OCI-LY3 (cell line): ENCODE data around the gene MSI2.

Experiments
- H2AFZ ChIP-seq: fragments of 200-600, 300-600 bp; shearing (Covaris generic); 2 replicates; pipeline ENCODE4 v1.6.0; 2014; ENCODE audit warnings: antibody characterized with exemption, low read depth, low read length
- H3K27ac ChIP-seq: fragments of 200-600, 300-600 bp; sonication (generic); 2 replicates; pipeline ENCODE4 v1.5.1; 2014; ENCODE audit warnings: mild to moderate bottlenecking, low read length, moderate library complexity, mixed read lengths
- H3K27me3 ChIP-seq: fragments of 200-600, 300-600 bp; sonication (generic); 2 replicates; pipeline ENCODE4 v1.6.1; 2014; ENCODE audit warnings: low read depth, low read length, mixed read lengths
- H3K36me3 ChIP-seq: fragments of 200-600, 300-600 bp; sonication (generic); replicated peaks from 2 replicates; pipeline ENCODE3; 2014; ENCODE audit warnings: low read depth, low read length, mixed read lengths
- H3K4me1 ChIP-seq: fragments of 300-600, 200-600 bp; sonication (generic); 2 replicates; pipeline ENCODE4 v1.6.1; 2014; ENCODE audit warnings: low read length, mixed read lengths
- H3K4me2 ChIP-seq: fragments of 200-600, 300-600 bp; sonication (generic); 2 replicates; pipeline ENCODE4 v1.6.1; 2014; ENCODE audit warnings: low read length, mixed read lengths
- H3K4me3 ChIP-seq: fragments of 300-600, 200-600 bp; sonication (generic); 2 replicates; pipeline ENCODE4 v1.5.1; 2014; ENCODE audit warnings: antibody characterized with exemption, mild to moderate bottlenecking, low read length, moderate library complexity
- H3K79me2 ChIP-seq: fragments of 300-600, 200-600 bp; shearing (Covaris generic); 2 replicates; pipeline ENCODE4 v1.6.1; 2014; ENCODE audit warnings: mild to moderate bottlenecking, low read length, mixed read lengths
- H3K9ac ChIP-seq: fragments of 300-600, 200-600 bp; shearing (Covaris generic); 2 replicates; pipeline ENCODE4 v1.6.0; 2014; ENCODE audit warnings: mild to moderate bottlenecking, low read length, moderate library complexity
- H3K9me3 ChIP-seq: fragments of 200-600, 300-600 bp; shearing (Covaris generic); 2 replicates; pipeline ENCODE4 v1.6.1; 2014; ENCODE audit warnings: low read length, mixed read lengths; ENCODE audit not compliant: insufficient read depth
- H4K20me1 ChIP-seq: fragments of 200-600, 300-600 bp; sonication (generic); 2 replicates; pipeline ENCODE4 v1.6.1; 2016; ENCODE audit warnings: low read length, mixed read lengths; ENCODE audit not compliant: insufficient read depth
- EZH2phosphoT487 ChIP-seq: fragments of 200-600 bp; shearing (Covaris generic); IDR thresholded peaks from 2 replicates; pipeline ENCODE4 v1.6.1; 2018; ENCODE audit warnings: antibody characterized with exemption, mixed run types, low read depth
- TF ChIP-seq, protein P1 (sequence below): fragments of 200-600, 300-600 bp; sonication (generic); IDR thresholded peaks from 2 replicates; pipeline ENCODE4 v1.5.1; 2014; ENCODE audit warnings: antibody characterized with exemption, low read length, low read depth

MSI2 gene

DNA sequence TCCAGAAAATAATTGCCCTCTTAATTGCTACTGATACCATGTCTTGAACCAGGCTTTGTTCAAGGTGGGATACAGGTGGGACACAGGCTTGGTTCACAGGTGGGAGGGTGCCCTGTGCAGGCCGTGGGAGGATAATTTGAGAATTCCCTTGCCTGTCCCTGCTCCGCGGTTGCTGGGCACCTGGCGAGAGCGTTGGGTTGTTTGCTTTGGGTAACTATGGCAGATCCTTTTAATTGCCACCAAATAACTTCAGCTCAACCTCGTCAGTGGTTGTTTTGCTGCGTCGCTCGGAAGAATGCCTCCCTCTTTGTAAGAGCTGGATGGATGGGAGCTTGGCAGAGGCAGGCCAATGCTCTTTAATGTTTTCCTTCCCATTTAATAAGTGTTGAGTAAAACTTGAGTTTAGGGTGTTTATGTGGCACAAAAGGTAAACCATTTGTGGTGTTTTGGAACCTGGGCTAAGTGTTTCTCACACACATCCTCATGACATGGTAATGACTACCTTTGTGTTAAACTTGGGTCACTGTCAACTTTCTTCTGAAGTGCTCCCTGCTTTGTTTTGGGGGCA is 202.5 kb downstream of the MSI2 start:
- Histone ChIP-seq H2AFZ (no peak overlapping the region), H3K4me1 (peaks cover 57% of the 10 kb centered on the region), H4K20me1 (no peaks in the 10 kb centered on the region), H3K4me2 (no peak overlapping the region), H3K9ac (no peak overlapping the region), H3K27ac (peak overlapping the region; percentile 51; the same call in 1 of the 2 replicates), H3K36me3 (no peaks in the 10 kb centered on the region), H3K4me3 (no peak overlapping the region), H3K27me3 (no peaks in the 10 kb centered on the region), H3K9me3 (no peaks in the 10 kb centered on the region), H3K79me2 (peaks cover 33% of the 10 kb centered on the region)
- TF ChIP-seq, protein P1, sequence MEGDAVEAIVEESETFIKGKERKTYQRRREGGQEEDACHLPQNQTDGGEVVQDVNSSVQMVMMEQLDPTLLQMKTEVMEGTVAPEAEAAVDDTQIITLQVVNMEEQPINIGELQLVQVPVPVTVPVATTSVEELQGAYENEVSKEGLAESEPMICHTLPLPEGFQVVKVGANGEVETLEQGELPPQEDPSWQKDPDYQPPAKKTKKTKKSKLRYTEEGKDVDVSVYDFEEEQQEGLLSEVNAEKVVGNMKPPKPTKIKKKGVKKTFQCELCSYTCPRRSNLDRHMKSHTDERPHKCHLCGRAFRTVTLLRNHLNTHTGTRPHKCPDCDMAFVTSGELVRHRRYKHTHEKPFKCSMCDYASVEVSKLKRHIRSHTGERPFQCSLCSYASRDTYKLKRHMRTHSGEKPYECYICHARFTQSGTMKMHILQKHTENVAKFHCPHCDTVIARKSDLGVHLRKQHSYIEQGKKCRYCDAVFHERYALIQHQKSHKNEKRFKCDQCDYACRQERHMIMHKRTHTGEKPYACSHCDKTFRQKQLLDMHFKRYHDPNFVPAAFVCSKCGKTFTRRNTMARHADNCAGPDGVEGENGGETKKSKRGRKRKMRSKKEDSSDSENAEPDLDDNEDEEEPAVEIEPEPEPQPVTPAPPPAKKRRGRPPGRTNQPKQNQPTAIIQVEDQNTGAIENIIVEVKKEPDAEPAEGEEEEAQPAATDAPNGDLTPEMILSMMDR, result no peak
- TF ChIP-seq EZH2phosphoT487, result no peak

DNA sequence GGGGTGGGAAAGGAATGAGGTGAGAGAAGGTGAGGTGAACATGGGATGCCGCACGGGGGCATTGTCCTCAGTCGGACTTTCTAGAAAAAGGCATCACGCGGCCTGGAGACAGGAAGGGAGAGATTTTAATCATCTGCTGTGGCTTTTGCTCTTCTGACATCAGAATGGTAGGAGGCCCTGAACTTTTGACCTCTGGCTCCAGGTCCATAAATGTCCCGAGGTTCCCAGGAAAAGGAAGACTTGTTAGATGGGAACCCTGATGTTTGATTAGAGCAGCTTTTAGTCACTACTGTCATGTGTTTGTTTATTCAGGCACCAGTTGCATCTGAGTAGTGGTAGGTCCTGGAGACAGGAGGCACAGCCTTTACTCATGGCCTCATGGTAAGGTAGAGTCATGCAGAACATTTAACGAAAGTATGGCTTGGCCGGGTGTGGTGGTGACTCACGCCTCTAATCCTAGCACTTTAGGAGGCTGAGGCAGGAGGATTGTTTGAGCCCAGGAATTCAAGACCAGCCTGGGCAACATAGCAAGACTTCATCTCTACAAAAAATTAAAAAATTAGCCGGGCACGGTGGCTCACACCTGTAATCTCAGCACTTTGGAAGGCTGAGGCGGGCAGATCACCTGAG is 203.1 kb downstream of the MSI2 start:
- Histone ChIP-seq H3K4me1 (peaks cover 63% of the 10 kb centered on the region), H3K27ac (peak overlapping the region; percentile 51), H3K36me3 (no peaks in the 10 kb centered on the region), H3K4me3 (no peak overlapping the region), H3K9ac (peak overlapping the region; percentile 22; the same call in 1 of the 2 replicates), H3K9me3 (no peaks in the 10 kb centered on the region), H3K27me3 (no peaks in the 10 kb centered on the region), H3K4me2 (peak overlapping the region; percentile 47), H3K79me2 (peaks cover 39% of the 10 kb centered on the region), H4K20me1 (no peaks in the 10 kb centered on the region), H2AFZ (no peak overlapping the region)
- no peak for TF ChIP-seq EZH2phosphoT487
- TF ChIP-seq, protein P1, result peak; percentile 53

DNA sequence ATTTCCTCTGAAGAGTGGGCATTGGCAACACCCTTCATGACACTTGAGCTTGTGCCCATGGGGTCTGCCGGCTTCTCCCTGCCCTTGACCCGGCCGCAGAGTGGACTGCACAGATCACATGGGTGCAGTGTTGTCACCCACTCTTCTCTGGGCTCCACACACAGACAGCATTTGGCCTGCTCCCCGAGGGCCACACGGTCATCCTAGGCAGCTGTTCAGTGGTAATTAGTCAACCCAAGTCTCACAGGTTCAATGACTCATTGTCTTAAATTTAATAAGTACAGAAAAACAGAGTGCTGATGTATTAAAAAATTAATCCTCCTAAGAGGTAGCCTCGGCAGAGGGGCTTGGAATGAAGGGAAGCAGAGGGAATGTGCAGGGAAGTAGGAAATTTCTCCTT is 204.8 kb downstream of the MSI2 start:
- H3K9me3 ChIP-seq, result no peaks in the 10 kb centered on the region
- peaks cover 48% of the 10 kb centered on the region for H3K79me2 ChIP-seq
- peak overlapping the region; percentile 39 for H3K4me2 ChIP-seq
- no peak overlapping the region for H3K27ac ChIP-seq
- no peaks in the 10 kb centered on the region for H3K27me3 ChIP-seq
- no peak overlapping the region for H3K9ac ChIP-seq
- no peak overlapping the region for H2AFZ ChIP-seq
- peaks cover 66% of the 10 kb centered on the region for H3K4me1 ChIP-seq
- H3K36me3 ChIP-seq, result peaks cover 3% of the 10 kb centered on the region
- H3K4me3 ChIP-seq, result no peak overlapping the region
- H4K20me1 ChIP-seq, result no peaks in the 10 kb centered on the region
- TF ChIP-seq, protein P1, result no peak
- TF ChIP-seq EZH2phosphoT487, result no peak

DNA sequence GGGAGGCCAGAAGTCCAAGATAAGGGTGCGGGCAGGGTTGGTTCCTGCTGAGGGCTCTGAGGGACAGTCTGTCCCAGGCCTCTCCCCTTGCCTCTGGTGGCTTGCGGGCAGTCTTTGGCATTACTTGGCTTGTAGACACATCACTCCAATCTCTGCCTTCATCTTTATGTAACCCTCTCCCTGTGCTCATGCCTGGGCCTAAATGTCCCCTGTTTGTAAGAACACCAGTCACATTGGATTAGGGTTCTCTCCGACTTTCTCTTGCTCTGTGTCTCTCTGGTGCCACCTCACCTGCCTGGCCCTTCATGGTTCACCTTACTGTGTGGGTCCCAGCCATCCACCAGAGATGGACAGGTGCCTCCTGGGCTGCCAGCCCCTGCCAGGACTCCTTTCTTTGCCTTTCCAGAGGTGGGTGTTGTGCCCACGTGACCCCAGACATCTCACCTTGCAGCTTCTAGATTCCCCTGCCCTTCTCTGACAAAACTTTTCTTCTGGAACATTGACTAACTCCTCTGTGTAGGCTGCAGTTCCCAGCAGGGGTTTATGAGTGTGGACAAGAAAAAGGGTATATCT is 205.8 kb downstream of the MSI2 start:
- no peaks in the 10 kb centered on the region for H3K9me3 ChIP-seq
- peaks cover 49% of the 10 kb centered on the region for H3K79me2 ChIP-seq
- H3K4me3 ChIP-seq, result peak overlapping the region; percentile 70
- no peak overlapping the region for H2AFZ ChIP-seq
- TF ChIP-seq, protein P1, result no peak
- no peak for TF ChIP-seq EZH2phosphoT487
- H3K9ac ChIP-seq, result peak overlapping the region; percentile 90
- no peaks in the 10 kb centered on the region for H4K20me1 ChIP-seq
- H3K27me3 ChIP-seq, result no peaks in the 10 kb centered on the region
- peak overlapping the region; percentile 95 for H3K4me2 ChIP-seq
- H3K36me3 ChIP-seq, result peaks cover 3% of the 10 kb centered on the region
- H3K4me1 ChIP-seq, result peaks cover 66% of the 10 kb centered on the region
- peak overlapping the region; percentile 95 for H3K27ac ChIP-seq
